Measurements from ENCODE around the gene GC.
"Not testable (repeated sequence)": the region's sequence is repeated elsewhere in the genome, so short reads cannot be mapped to it uniquely, and the experiment has no call there.

The GC gene

GRCh38 chr4:71783972-71784371, at the start of gene GC:
Gene GC, minus strand, starts transcription at chr4:71784079. Its CDS starts 61 bp downstream, at chr4:71784018.
- DNase-seq (ENCODE audit: low read depth), result no peak

GRCh38 chr4:71833232-71833900, 49.5 kb upstream of the GC start:
- DNase-seq (ENCODE audit: low read depth), result no peak

DNA sequence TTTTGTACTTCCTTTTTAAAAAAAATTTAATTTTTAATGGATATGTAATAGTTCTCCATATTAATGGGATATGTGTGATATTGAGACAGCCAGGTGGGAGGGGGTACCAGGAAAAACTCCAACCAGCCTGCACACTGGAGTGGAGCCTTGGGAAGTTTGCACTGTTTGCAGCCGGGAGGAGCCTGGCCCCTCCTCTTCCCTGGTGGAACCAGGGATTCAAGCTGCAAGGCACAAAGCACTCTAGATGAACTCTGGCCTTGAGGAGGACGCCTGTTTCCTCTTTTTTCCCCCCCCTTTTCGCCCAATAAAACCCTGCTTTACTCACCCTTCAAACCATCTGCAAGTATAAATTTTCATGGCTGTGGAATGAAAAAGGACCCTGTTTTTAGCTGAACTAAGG, 48.2 kb upstream of the GC start:
- no peak for DNase-seq (ENCODE audit: low read depth)

GRCh38 chr4:71830497-71831190, 46.8 kb upstream of the GC start:
- DNase-seq (ENCODE audit: low read depth), result no peak

DNA sequence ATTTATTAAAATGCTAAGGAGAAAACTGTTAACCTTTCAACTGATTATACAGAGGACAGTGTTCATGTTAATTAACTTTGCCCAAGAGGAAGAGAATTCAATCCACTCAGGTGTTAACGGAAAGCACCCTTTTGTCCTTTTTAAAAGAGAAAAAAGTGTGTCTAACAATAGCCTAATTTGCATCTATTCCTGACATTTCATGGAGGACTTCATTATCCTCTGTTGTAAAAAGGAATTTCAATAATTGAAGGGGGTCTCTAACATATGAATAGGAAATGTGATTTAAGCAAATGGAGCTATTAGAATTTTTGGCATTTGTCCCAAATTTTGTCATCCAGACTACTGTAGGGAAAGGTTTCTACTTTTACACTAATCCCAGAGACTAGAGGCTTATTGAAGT, 44.6 kb upstream of the GC start:
- no peak for DNase-seq (ENCODE audit: low read depth)

DNA sequence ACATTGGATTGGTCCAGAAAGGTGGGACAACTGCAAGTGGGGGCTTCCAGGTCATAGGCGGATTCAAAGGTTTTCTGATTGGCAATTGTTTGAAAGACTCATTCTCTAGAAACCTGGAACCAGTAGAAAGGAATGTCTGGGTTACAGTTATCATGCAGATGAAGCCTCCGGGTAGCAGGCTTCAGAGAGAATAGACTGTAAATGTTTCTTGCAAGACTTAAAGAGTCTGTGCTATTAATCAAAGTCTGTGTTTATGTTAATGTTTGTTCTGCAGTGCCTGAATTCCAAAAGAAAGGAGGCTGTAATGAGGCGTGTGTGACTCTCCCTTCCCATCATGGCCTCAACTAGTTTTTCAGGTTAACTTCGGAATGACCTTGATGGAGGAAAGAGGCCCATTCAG, 43.9 kb upstream of the GC start:
- no peak for DNase-seq (ENCODE audit: low read depth)

DNA sequence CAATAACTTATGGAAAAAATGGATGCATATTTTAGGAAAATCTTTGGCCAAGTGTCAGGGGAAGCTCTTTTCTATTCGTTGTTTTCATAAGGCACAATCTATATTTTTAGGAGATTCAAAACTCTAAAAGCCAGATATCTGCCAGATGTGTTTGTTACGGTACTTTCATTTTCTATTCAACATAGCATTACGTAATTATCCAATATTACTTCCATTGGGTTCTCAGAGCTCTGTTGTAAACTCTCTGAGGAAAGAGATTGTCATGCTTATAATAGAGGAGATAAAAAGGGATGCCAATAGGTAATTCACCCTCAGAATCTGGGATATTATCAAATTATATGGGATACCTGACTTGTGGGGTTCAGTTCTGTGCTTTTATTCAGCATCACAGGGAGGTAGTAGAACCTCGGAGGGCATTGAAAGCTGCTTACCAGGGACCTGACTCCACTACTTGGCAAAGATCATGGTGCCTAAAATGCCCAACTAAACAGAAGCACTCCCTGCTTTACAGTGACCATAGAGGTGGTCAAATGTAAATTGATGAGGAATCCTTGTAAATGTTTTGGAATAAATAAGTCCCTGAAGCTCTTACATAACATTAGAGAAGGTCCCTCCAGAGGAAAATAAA, 32.9 kb upstream of the GC start:
- DNase-seq (ENCODE audit: low read depth), result no peak

DNA sequence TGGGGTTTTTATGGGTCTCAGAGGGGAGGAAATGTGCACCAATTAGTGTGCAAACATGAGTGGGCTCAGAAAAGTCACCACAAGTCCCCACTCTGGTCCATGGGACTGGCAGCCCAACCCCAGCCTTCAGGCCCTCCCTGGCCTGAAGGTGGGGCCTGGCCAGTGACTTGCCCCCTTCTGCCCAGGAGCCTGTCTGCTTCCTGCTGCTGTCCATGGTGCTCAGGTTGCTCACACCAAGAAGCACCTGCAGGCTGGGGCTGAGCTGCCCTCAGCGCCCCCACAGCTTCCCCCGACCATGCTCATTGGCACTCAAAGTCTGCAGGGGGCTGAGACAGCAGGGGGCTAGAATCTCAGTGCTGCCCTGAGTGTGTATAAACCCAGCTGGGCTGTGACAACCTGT, 30.6 kb upstream of the GC start:
- no peak for DNase-seq (ENCODE audit: low read depth)

- DNase-seq (ENCODE audit: low read depth), result not testable (repeated sequence)
Measured at GRCh38 chr4:71809805-71810204, 25.9 kb upstream of the GC start.

DNA sequence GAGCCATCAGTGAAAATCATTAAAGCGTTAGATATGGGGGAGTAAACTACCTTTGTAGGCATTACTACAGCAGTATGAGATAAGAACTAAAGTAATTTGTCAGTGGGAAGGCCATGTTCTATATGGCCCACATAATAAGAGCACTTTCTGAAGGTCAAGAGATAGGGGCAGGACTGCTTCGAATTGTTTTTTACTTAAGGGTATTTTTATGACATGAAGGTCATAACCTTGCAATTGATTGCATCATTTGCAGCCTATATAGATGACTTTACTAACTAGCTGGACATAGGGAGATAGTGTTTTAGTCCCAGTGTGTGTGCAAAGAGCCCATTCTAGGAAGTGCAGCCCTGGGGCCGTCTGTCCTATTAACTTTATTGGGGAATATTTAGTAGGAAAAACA, 23.6 kb upstream of the GC start:
- no peak for DNase-seq (ENCODE audit: low read depth)

DNA sequence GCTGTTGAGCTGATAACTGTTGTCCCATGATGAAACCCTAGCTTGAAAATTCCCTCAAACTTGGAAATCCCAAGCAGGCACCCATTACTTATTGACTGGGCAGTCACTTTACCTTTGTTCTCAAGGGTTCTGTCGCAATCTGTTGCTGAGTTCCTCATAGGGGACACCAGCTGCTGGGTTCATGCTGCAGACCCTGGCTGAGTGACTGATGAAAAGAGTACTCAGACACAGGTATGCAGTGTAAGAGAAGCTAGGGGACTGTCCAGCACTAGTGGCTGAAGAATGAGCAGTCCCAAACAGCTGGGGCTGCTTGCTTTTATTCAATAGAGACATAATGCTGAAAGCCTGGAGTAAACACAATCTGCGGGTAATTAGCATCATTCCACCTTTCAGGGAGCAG, 21.4 kb upstream of the GC start:
- not testable (repeated sequence) for DNase-seq (ENCODE audit: low read depth)

GRCh38 chr4:71804017-71804697, 20.3 kb upstream of the GC start:
- not testable (repeated sequence) for DNase-seq (ENCODE audit: low read depth)

GRCh38 chr4:71785959-71786358, 2.1 kb upstream of the GC start:
- DNase-seq (ENCODE audit: low read depth), result no peak

- no peak for DNase-seq (ENCODE audit: low read depth)
Measured at GRCh38 chr4:71784569-71785197, 804 bp upstream of the GC start.

DNA sequence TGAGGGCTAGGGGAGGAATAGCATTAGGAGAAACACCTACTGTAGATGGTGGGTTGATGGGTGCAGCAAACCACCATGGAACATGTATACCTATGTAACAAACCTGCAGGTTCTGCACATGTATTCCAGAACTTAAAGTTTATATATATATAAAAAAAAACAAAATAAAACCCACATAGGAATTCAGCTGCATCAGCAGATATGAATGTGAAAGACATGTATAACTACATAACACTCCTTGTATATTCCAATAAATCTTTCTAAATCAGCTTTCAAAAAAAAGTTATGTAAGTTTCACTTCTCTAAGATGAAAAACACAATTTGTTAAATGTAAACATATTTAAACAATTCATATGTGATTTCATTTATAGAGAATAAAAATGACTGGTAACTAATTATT, 6.0 kb downstream of the GC start:
- DNase-seq (ENCODE audit: low read depth), result no peak

DNA sequence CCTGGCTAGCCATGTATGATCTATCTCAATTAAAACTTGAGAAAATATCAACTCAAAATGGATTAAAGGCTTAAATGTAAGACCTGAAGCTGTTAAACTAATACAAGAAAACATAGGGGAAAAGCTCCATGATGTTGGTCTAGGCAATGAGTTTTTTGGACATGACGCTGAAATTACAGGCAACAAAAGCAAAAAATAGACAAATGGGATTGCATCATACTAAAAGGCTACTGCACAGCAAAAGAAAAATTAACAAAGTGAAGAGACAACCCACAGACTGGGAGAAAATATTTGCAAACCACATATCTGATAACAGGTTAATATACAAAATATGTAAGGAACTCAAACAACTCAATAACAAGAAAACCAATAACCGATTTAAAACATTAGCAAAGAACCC, 8.4 kb downstream of the GC start:
- no peak for DNase-seq (ENCODE audit: low read depth)

- DNase-seq (ENCODE audit: low read depth), result no peak
Measured at GRCh38 chr4:71774136-71774535, 9.7 kb downstream of the GC start.

DNA sequence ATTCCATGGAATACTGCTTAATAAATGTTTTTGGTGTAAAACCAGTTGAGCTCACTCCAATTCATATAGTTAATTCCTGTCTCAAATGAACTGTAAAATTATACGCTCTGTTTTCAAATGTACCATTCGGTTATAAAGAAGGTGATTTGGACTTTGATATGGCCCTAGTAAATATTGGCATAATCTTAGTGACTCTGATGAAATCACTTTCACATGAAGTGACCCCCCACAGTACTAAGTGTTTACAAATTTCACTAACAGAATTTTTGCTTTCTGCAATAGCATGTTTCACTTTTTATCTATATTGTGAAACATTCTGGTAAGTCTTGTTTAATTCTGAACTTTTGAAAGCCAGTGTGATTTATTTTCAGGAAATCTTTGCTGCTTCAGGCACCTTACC, 10.9 kb downstream of the GC start:
- no peak for DNase-seq (ENCODE audit: low read depth)

DNA sequence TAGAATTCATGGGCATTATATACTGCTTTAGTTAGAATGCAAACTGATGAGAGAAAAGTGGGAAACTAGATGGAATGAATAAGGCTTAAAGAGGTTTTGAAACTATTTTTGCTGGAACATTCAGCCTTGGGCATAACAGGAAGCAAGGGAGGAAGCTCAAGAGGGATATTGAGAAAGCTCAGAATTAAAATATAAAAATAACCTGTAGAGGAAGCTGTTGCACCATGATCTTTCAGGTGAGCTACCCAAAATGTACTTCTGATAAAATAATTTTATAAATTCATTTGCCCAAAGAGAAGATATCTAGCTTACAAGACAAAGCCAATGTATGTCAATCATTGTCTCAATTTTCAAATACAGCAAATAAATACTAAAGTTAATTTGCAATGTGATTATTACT, 11.3 kb downstream of the GC start:
- DNase-seq (ENCODE audit: low read depth), result peak; percentile 23

DNA sequence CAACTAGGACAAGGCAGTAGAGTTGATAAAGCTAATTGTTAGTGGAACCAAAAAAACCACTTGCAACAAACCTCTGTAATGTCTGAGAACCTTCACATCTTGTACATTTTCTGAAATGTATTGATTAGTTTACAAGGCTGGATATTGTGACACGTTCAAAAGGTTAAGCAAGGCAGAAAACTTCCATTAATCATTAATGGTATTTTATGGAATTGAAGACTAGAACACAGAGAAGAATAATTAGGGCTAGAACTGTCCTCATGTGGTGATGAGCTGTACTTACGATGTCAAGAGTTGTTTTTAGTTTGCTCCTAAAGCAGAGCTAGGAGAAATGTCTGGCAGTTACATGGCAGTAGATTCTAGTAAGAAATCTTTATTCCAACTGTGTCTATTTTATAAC, 12.3 kb downstream of the GC start:
- DNase-seq (ENCODE audit: low read depth), result no peak

GRCh38 chr4:71769434-71769833, 14.4 kb downstream of the GC start:
- peak; percentile 34 for DNase-seq (ENCODE audit: low read depth)

DNA sequence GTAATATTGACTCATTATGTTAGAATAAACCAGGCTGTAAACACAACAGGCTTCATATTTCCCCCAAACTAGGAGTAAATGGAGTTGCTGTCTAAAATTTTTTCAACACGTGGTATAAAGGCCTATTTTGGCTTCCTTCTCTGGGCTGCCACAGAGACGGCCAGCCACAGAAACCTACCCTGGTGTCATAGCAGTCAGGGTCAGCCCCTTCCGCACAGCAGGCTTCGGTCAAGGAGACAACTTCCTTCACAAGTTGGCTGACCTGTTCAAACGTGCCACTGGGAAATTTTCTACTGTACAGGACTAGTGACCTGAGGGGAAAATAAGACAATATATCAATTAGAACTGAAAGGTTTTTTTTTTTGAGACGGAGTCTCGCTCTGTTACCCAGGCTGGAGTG, 15.8 kb downstream of the GC start:
- no peak for DNase-seq (ENCODE audit: low read depth)

Measured in ELR (cell line).